B cell (primary cell): Measurements from ENCODE around the gene OS9. TPM values are rescaled to one million over a fixed set of nuclear protein-coding genes. Genes with fewer than 3 reads are reported as not detected.
A peak's percentile ranks its signal among the peaks of the same experiment; 100 is the strongest.

ENCODE experiments used
- ATAC-seq: fragments of 200-7000 bp; cut with Tn5 transposase; one replicate; pipeline ENCODE4 v1.10.0; 2021; ENCODE audit warnings: low read depth, mild to moderate bottlenecking, moderate number of reproducible peaks, moderate library complexity
- CTCF ChIA-PET: fragments of 350-600 bp; sonication (Branson Sonifier 250); formaldehyde crosslinking; loops from one replicate; lab custom pipeline; 2021; ENCODE audit warnings: antibody characterized with exemption, inconsistent platforms; lab: Charles Lee
- POLR2A ChIA-PET: fragments of 350-600 bp; sonication (Branson Sonifier 250); formaldehyde crosslinking; loops from one replicate; lab custom pipeline; 2021; ENCODE audit warnings: antibody characterized with exemption; lab: Charles Lee
- DNase-seq: peaks from one replicate; pipeline ENCODE4 v3.0.0; 2013
- H2AFZ ChIP-seq: 2 replicates; pipeline ENCODE4 v1.6.1; 2012; ENCODE audit warnings: mild to moderate bottlenecking, low read depth, low read length; ENCODE audit not compliant: insufficient read depth, poor library complexity, severe bottlenecking
- H3K27ac ChIP-seq, 2 donors: 1 replicate in 1 of 2; 2 replicates in 1 of 2; pipeline ENCODE4 v1.5.1; 2012 to 2013; ENCODE audit warnings: low read length in 2 of 2, mild to moderate bottlenecking in 2 of 2, moderate library complexity in 1 of 2
- H3K27me3 ChIP-seq, 4 experiments: fragments of 200-600 bp in 1 of 4; sonication (generic) in 1 of 4; replicated peaks in 1 of 4; 1 replicate in 2 of 4; 2 replicates in 2 of 4; pipeline versions ENCODE4 v1.6.1 to v1.7.0; 2013 to 2016; ENCODE audit warnings: low read length in 3 of 4, mild to moderate bottlenecking in 2 of 4, mixed read lengths in 1 of 4, moderate library complexity in 1 of 4; ENCODE audit not compliant: insufficient read depth in 4 of 4, control insufficient read depth in 3 of 4; ENCODE audit errors: control extremely low read depth in 1 of 4
- H3K36me3 ChIP-seq, 2 experiments: replicated peaks in 1 of 2; 1 replicate in 1 of 2; 2 replicates in 1 of 2; pipeline versions ENCODE4 v1.6.1 to v1.7.1; 2013; ENCODE audit warnings: low read length in 1 of 2; ENCODE audit not compliant: insufficient read depth in 2 of 2, control insufficient read depth in 1 of 2; ENCODE audit errors: control extremely low read depth in 1 of 2, extremely low read depth in 1 of 2
- H3K4me1 ChIP-seq, 2 donors: fragments of 200-600 bp in 1 of 2; sonication (generic) in 1 of 2; 1 replicate in 1 of 2; 2 replicates in 1 of 2; pipeline versions ENCODE4 v1.5.1 to v1.6.1; 2013 to 2017; ENCODE audit warnings: low read length in 2 of 2; ENCODE audit not compliant: control insufficient read depth in 2 of 2, insufficient read depth in 2 of 2
- H3K4me2 ChIP-seq: replicated peaks from 2 replicates; pipeline ENCODE3; 2012; ENCODE audit warnings: mild to moderate bottlenecking, low read depth, low read length; ENCODE audit not compliant: poor library complexity, severe bottlenecking
- H3K4me3 ChIP-seq, 5 experiments: fragments of 200-600 bp in 1 of 5; sonication (generic) in 1 of 5; 1 replicate in 3 of 5; 2 replicates in 2 of 5; pipeline versions ENCODE4 v1.5.1 to v1.7.0; 2011 to 2016; ENCODE audit warnings: low read length in 4 of 5, mild to moderate bottlenecking in 4 of 5, low read depth in 2 of 5, control low read depth in 1 of 5, moderate library complexity in 1 of 5; ENCODE audit not compliant: insufficient read depth in 1 of 5; ENCODE audit errors: control extremely low read depth in 1 of 5, extremely low read depth in 1 of 5
- H3K79me2 ChIP-seq: fragments of 200-600 bp; sonication (generic); one replicate; pipeline ENCODE4 v1.6.0; 2016; ENCODE audit warnings: low read length; ENCODE audit not compliant: control insufficient read depth, insufficient read depth
- H3K9ac ChIP-seq: fragments of 200-600 bp; sonication (generic); 2 replicates; pipeline ENCODE4 v1.6.1; 2017; ENCODE audit warnings: mild to moderate bottlenecking, low read length, moderate library complexity
- H3K9me3 ChIP-seq, 3 donors: one replicate each; pipeline versions ENCODE4 v1.6.1 to v1.7.1; 2013; ENCODE audit warnings: low read length in 2 of 3; ENCODE audit not compliant: control insufficient read depth in 2 of 3, insufficient read depth in 1 of 3; ENCODE audit errors: control extremely low read depth in 1 of 3
- H4K20me1 ChIP-seq: 2 replicates; pipeline ENCODE4 v1.6.0; 2012; ENCODE audit warnings: mild to moderate bottlenecking, low read length; ENCODE audit not compliant: insufficient read depth, control insufficient read depth, poor library complexity, severe bottlenecking
- H3K27ac Mint-ChIP-seq: one replicate; pipeline ENCODE4 v1.8.0; 2021; ENCODE audit warnings: mixed read lengths
- H3K27me3 Mint-ChIP-seq: one replicate; pipeline ENCODE4 v1.8.0; 2021; ENCODE audit warnings: mixed read lengths
- H3K4me1 Mint-ChIP-seq: one replicate; pipeline ENCODE4 v1.8.0; 2021; ENCODE audit warnings: mixed read lengths
- H3K4me3 Mint-ChIP-seq: one replicate; pipeline ENCODE4 v1.8.0; 2021; ENCODE audit warnings: mixed read lengths
- H3K9me3 Mint-ChIP-seq: one replicate; pipeline ENCODE4 v1.8.0; 2022; ENCODE audit warnings: mixed read lengths; ENCODE audit not compliant: insufficient read depth
- EZH2 ChIP-seq: IDR thresholded peaks from 2 replicates; pipeline ENCODE4 v1.6.1; 2012; ENCODE audit warnings: borderline replicate concordance, low read depth, mild to moderate bottlenecking, moderate library complexity, low read length; ENCODE audit not compliant: insufficient read depth, poor library complexity, severe bottlenecking
- WGBS: methylation state at CpG from one replicate; pipeline ENCODE4 v1.1.5; 2013; ENCODE audit warnings: missing lambda C conversion rate; ENCODE audit not compliant: insufficient coverage; 5-methylcytosine and 5-hydroxymethylcytosine counted together
- intact Hi-C: fragments of 100-400 bp; cut with micrococcal nuclease; formaldehyde crosslinking; loops from one replicate; pipeline ENCODE4 v1.10.0; 2022
- polyA plus RNA-seq: library from polyadenylated mRNA; depleted of rRNA; stranded (reverse); fragments of >200 nt; gene quantifications from 2 replicates; pipeline ENCODE4 v1.2.3, GENCODE V29; 2012
- total RNA-seq, 2 donors: library from RNA; stranded (reverse); fragments of 120-200 nt in 1 of 2; gene quantifications; 1 replicate in 1 of 2; 2 replicates in 1 of 2; pipeline versions ENCODE4 v1.2.3 to v1.2.4, GENCODE V29; 2013 to 2022
- TF ChIP-seq, protein P1 (sequence below): fragments of 200-600 bp; IDR thresholded peaks from one replicate; pipeline ENCODE4 v1.8.0; 2022; ENCODE audit warnings: antibody characterized with exemption, mild to moderate bottlenecking

Gene OS9
- total and polyA plus RNA-seq, 2 donors (not counting 1 experiment from before 2014, with no cell fraction given): 182 to 234 TPM

DNA sequence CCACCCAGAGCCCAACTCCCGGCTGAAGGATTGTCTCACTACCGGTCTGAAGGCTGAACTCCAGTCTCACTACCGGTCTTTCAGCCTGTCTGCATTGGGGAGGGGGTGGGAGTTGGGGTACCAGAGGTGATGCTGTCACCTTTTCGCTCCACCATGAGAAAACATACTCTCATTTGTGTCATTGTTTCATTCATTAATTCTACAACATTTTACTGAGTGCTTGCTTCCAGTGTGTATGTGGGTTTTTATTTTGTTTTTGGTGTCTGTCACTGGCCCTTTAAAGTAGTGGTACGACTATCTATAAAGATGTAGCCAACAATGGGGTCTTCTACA is 58.7 kb downstream of the OS9 start:
- ChIA-PET POLR2A (no interaction called here), CTCF (interaction anchor here (0.9 to 1.2 kb wide), 3 partner anchors 11 to 995 kb away, joined by 3 to 9 read pairs (median 3); no protein-coding TSS in a partner anchor)
- Histone ChIP-seq H3K4me2 (peak overlapping the region; percentile 64), H3K27ac (peak overlapping the region; percentile 74 to 98), H3K9me3 (no peaks in the 10 kb centered on the region), H3K79me2 (peaks cover 24% of the 10 kb centered on the region), H3K4me3 (peak overlapping the region in 4 of 5 experiments; percentile 7 to 27 (median 12)), H3K36me3 (peaks cover 1 to 37% of the 10 kb centered on the region in 2 experiments), H2AFZ (no peak overlapping the region), H3K4me1 (peaks cover 40 to 55% of the 10 kb centered on the region in 2 donors), H3K9ac (peak overlapping the region; percentile 50), H3K27me3 (no peaks in the 10 kb centered on the region), H4K20me1 (peaks cover 16% of the 10 kb centered on the region)
- intact Hi-C loops: loop anchor here (1.0 to 10.0 kb wide), 10 partner anchors 8 to 1635 kb away; partner anchors contain the start of genes DCTN2, DDIT3, EEF1AKMT3 and GLI1
- TF ChIP-seq EZH2: no peak
- TF ChIP-seq, protein P1, sequence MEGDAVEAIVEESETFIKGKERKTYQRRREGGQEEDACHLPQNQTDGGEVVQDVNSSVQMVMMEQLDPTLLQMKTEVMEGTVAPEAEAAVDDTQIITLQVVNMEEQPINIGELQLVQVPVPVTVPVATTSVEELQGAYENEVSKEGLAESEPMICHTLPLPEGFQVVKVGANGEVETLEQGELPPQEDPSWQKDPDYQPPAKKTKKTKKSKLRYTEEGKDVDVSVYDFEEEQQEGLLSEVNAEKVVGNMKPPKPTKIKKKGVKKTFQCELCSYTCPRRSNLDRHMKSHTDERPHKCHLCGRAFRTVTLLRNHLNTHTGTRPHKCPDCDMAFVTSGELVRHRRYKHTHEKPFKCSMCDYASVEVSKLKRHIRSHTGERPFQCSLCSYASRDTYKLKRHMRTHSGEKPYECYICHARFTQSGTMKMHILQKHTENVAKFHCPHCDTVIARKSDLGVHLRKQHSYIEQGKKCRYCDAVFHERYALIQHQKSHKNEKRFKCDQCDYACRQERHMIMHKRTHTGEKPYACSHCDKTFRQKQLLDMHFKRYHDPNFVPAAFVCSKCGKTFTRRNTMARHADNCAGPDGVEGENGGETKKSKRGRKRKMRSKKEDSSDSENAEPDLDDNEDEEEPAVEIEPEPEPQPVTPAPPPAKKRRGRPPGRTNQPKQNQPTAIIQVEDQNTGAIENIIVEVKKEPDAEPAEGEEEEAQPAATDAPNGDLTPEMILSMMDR: no peak
- peaks cover 56% of the 10 kb centered on the region for H3K4me1 Mint-ChIP-seq
- ATAC-seq: no peak
- peak overlapping the region; percentile 95 for H3K27ac Mint-ChIP-seq
- no peaks in the 10 kb centered on the region for H3K27me3 Mint-ChIP-seq
- H3K9me3 Mint-ChIP-seq: no peaks in the 10 kb centered on the region
- no peak for DNase-seq
- H3K4me3 Mint-ChIP-seq: peak overlapping the region; percentile 91
- 6% methylated on average over 3 of the region's 5 CpGs for WGBS

GRCh38 chr12:57753756-57754337 is 59.9 kb downstream of the OS9 start:
- Mint-ChIP-seq H3K27ac (peak overlapping the region; percentile 95), H3K4me1 (peaks cover 61% of the 10 kb centered on the region), H3K27me3 (no peaks in the 10 kb centered on the region), H3K9me3 (no peaks in the 10 kb centered on the region), H3K4me3 (peak overlapping the region; percentile 96)
- no peak overlapping the region for H3K4me3 ChIP-seq
- POLR2A ChIA-PET: interaction anchor here (0.6 kb wide), 1 partner anchor 9 kb away, joined by 3 read pairs; the partner anchor contains the start of gene TSPAN31
- intact Hi-C loops: loop anchor here (2.0 to 10.0 kb wide), 7 partner anchors 59 to 1637 kb away; partner anchors contain the start of genes DDIT3, GLI1, INHBE and MARS1
- H3K27me3 ChIP-seq: no peaks in the 10 kb centered on the region
- peaks cover 1 to 39% of the 10 kb centered on the region in 2 experiments for H3K36me3 ChIP-seq
- WGBS: 86% methylated on average over 1 of the region's 1 CpG
- DNase-seq (peak; percentile 34), ATAC-seq (no peak)
- no peak overlapping the region for H2AFZ ChIP-seq
- TF ChIP-seq, protein P1: no peak
- TF ChIP-seq EZH2: no peak
- peak overlapping the region; percentile 90 for H3K4me2 ChIP-seq
- no peaks in the 10 kb centered on the region for H3K9me3 ChIP-seq
- peaks cover 40 to 59% of the 10 kb centered on the region in 2 donors for H3K4me1 ChIP-seq
- H3K79me2 ChIP-seq: peaks cover 36% of the 10 kb centered on the region
- CTCF ChIA-PET: interaction anchor here (0.6 to 1.5 kb wide), 3 partner anchors 9 to 151 kb away, joined by 3 to 5 read pairs (median 5); partner anchors contain the start of genes EEF1AKMT3 and METTL1
- no peak overlapping the region for H3K9ac ChIP-seq
- H4K20me1 ChIP-seq: peaks cover 29% of the 10 kb centered on the region
- H3K27ac ChIP-seq: peak overlapping the region; percentile 74 to 98
